WTC11 (cell line): ENCODE data around the gene DCAF5. TPM values are rescaled to one million over a fixed set of nuclear protein-coding genes. Genes with fewer than 3 reads are reported as not detected.

ENCODE experiments used
- ATAC-seq: fragments of 200-7000 bp; cut with Tn5 transposase; 2 replicates; pipeline ENCODE4 v1.10.0; 2021; ENCODE audit warnings: mild to moderate bottlenecking, moderate library complexity
- CTCF ChIA-PET: fragments of 300-600 bp; sonication (Branson Sonifier 250); formaldehyde crosslinking; loops from one replicate; lab custom pipeline; 2021; ENCODE audit warnings: antibody characterized with exemption; lab: Charles Lee
- POLR2A ChIA-PET: fragments of 350-600 bp; sonication (Branson Sonifier 250); formaldehyde crosslinking; loops from one replicate; lab custom pipeline; 2021; ENCODE audit warnings: antibody characterized with exemption; lab: Charles Lee
- DNase-seq: peaks from one replicate; pipeline ENCODE4 v3.0.0; 2021; ENCODE audit warnings: low spot score
- H3K27ac Mint-ChIP-seq: 2 replicates; pipeline ENCODE4 v1.8.0; 2021; ENCODE audit warnings: mixed read lengths
- H3K27me3 Mint-ChIP-seq: 2 replicates; pipeline ENCODE4 v1.8.0; 2021; ENCODE audit warnings: low read depth, mild to moderate bottlenecking, moderate library complexity, mixed read lengths
- H3K36me3 Mint-ChIP-seq: 2 replicates; pipeline ENCODE4 v1.8.0; 2021; ENCODE audit warnings: mixed read lengths
- H3K4me1 Mint-ChIP-seq: 2 replicates; pipeline ENCODE4 v1.8.0; 2022; ENCODE audit warnings: mixed read lengths
- H3K4me3 Mint-ChIP-seq: 2 replicates; pipeline ENCODE4 v1.8.0; 2021; ENCODE audit warnings: mild to moderate bottlenecking, moderate library complexity, mixed read lengths
- H3K9me3 Mint-ChIP-seq: 2 replicates; pipeline ENCODE4 v1.8.0; 2021; ENCODE audit warnings: mixed read lengths
- ETV6 ChIP-seq: sonication (generic); formaldehyde crosslinking; IDR thresholded peaks from 2 replicates; pipeline ENCODE4 v1.8.1; 2022; ENCODE audit warnings: mild to moderate bottlenecking, missing genetic modification reagents
- FOXK1 ChIP-seq: sonication (generic); formaldehyde crosslinking; IDR thresholded peaks from 2 replicates; pipeline ENCODE4 v1.8.0; 2022; ENCODE audit warnings: mild to moderate bottlenecking, moderate library complexity, missing genetic modification reagents
- GABPB1 ChIP-seq: sonication (generic); formaldehyde crosslinking; IDR thresholded peaks from 2 replicates; pipeline ENCODE4 v1.8.1; 2023; ENCODE audit warnings: mild to moderate bottlenecking, missing genetic modification reagents
- GRHL2 ChIP-seq: fragments of 250-450 bp; sonication (Bioruptor Pico); IDR thresholded peaks from 2 replicates; pipeline ENCODE4 v1.8.0; 2022; ENCODE audit warnings: mild to moderate bottlenecking, moderate library complexity; ENCODE audit not compliant: insufficient replicate concordance, severe bottlenecking
- GTF2I ChIP-seq: fragments of 250-450 bp; sonication (Bioruptor Pico); conservative IDR thresholded peaks from 2 replicates; pipeline ENCODE4 v1.4.0; 2021; ENCODE audit warnings: mild to moderate bottlenecking
- NFATC4 ChIP-seq: fragments of 250-450 bp; sonication (Bioruptor Pico); IDR thresholded peaks from 2 replicates; pipeline ENCODE4 v1.9.0; 2021; ENCODE audit warnings: mild to moderate bottlenecking
- OVOL2 ChIP-seq: fragments of 250-450 bp; sonication (Bioruptor Pico); IDR thresholded peaks from 2 replicates; pipeline ENCODE4 v1.9.0; 2021; ENCODE audit warnings: mild to moderate bottlenecking, borderline replicate concordance
- PRRX2 ChIP-seq: fragments of 250-450 bp; sonication (Bioruptor Pico); IDR thresholded peaks from 2 replicates; pipeline ENCODE4 v1.8.0; 2021; ENCODE audit warnings: mild to moderate bottlenecking
- RORB ChIP-seq: fragments of 250-450 bp; sonication (Bioruptor Pico); IDR thresholded peaks from 2 replicates; pipeline ENCODE4 v1.9.0; 2021; ENCODE audit warnings: mild to moderate bottlenecking
- TCF7 ChIP-seq: sonication (generic); formaldehyde crosslinking; IDR thresholded peaks from 2 replicates; pipeline ENCODE4 v1.8.0; 2022; ENCODE audit warnings: mild to moderate bottlenecking, low read depth, missing genetic modification reagents, moderate library complexity
- ZNF121 ChIP-seq: sonication (generic); formaldehyde crosslinking; IDR thresholded peaks from 2 replicates; pipeline ENCODE4 v1.8.0; 2023; ENCODE audit warnings: missing genetic modification reagents
- ZNF138 ChIP-seq: sonication (generic); formaldehyde crosslinking; conservative IDR thresholded peaks from 2 replicates; pipeline ENCODE4 v1.8.1; 2022; ENCODE audit warnings: mild to moderate bottlenecking, moderate library complexity, missing genetic modification reagents
- total RNA-seq: library from RNA; stranded (reverse); gene quantifications from 3 replicates; pipeline ENCODE4 v1.2.3, GENCODE V29; 2021
- TF ChIP-seq, protein P1 (sequence below): sonication (generic); formaldehyde crosslinking; IDR thresholded peaks from 2 replicates; pipeline ENCODE4 v1.8.0; 2022; ENCODE audit warnings: missing genetic modification reagents
- TF ChIP-seq, protein P2 (sequence below): sonication (generic); formaldehyde crosslinking; IDR thresholded peaks from 2 replicates; pipeline ENCODE4 v1.8.1; 2022; ENCODE audit warnings: low read depth, mild to moderate bottlenecking, moderate library complexity, missing genetic modification reagents, borderline replicate concordance
- TF ChIP-seq, protein P3 (sequence below): sonication (generic); formaldehyde crosslinking; IDR thresholded peaks from 2 replicates; pipeline ENCODE4 v1.8.1; 2022; ENCODE audit warnings: mild to moderate bottlenecking, moderate library complexity, missing genetic modification reagents
- TF ChIP-seq, protein P4 (sequence below): sonication (generic); formaldehyde crosslinking; IDR thresholded peaks from 2 replicates; pipeline ENCODE4 v1.8.1; 2022; ENCODE audit warnings: mild to moderate bottlenecking, missing genetic modification reagents, moderate library complexity, borderline replicate concordance
- TF ChIP-seq, protein P5 (sequence below): fragments of 250-450 bp; sonication (Bioruptor Pico); IDR thresholded peaks from 2 replicates; pipeline ENCODE4 v1.8.0; 2021; ENCODE audit warnings: mild to moderate bottlenecking
- TF ChIP-seq, protein P6 (sequence below): sonication (generic); formaldehyde crosslinking; conservative IDR thresholded peaks from 2 replicates; pipeline ENCODE4 v1.8.1; 2023; ENCODE audit warnings: mild to moderate bottlenecking, low read depth, missing genetic modification reagents, moderate library complexity
- TF ChIP-seq, protein P7 (sequence below): fragments of 250-450 bp; sonication (Bioruptor Pico); IDR thresholded peaks from 2 replicates; pipeline ENCODE4 v1.9.0; 2021; ENCODE audit warnings: mild to moderate bottlenecking, borderline replicate concordance
- TF ChIP-seq, protein P8 (sequence below): sonication (generic); formaldehyde crosslinking; IDR thresholded peaks from 2 replicates; pipeline ENCODE4 v1.8.0; 2022; ENCODE audit warnings: mild to moderate bottlenecking, missing genetic modification reagents

The DCAF5 gene
- total RNA-seq, 1 experiment from 2014 or later = 30.3 TPM

DNA sequence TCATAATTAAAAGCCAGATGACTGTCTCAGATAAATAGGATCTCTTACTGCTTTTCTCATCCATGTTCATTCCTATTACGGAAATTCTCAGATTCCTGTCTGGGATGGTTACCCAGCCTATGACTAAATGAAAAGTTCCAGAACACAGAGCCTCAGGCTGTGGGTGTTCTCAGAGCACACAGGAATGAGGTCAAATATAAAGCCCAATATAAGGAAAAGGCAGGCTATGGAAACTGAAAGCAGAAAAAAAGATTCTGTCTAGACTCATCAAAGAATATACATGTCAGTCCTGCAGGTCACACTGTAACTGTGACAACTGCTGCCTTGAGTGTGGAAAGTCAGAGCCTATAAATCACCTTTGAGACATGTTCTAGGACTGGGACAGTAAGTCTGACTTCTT is 64.3 kb downstream of the DCAF5 start (continued):
- TF ChIP-seq, protein P1, sequence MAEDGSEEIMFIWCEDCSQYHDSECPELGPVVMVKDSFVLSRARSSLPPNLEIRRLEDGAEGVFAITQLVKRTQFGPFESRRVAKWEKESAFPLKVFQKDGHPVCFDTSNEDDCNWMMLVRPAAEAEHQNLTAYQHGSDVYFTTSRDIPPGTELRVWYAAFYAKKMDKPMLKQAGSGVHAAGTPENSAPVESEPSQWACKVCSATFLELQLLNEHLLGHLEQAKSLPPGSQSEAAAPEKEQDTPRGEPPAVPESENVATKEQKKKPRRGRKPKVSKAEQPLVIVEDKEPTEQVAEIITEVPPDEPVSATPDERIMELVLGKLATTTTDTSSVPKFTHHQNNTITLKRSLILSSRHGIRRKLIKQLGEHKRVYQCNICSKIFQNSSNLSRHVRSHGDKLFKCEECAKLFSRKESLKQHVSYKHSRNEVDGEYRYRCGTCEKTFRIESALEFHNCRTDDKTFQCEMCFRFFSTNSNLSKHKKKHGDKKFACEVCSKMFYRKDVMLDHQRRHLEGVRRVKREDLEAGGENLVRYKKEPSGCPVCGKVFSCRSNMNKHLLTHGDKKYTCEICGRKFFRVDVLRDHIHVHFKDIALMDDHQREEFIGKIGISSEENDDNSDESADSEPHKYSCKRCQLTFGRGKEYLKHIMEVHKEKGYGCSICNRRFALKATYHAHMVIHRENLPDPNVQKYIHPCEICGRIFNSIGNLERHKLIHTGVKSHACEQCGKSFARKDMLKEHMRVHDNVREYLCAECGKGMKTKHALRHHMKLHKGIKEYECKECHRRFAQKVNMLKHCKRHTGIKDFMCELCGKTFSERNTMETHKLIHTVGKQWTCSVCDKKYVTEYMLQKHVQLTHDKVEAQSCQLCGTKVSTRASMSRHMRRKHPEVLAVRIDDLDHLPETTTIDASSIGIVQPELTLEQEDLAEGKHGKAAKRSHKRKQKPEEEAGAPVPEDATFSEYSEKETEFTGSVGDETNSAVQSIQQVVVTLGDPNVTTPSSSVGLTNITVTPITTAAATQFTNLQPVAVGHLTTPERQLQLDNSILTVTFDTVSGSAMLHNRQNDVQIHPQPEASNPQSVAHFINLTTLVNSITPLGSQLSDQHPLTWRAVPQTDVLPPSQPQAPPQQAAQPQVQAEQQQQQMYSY = no peak
- TF ChIP-seq, protein P2, sequence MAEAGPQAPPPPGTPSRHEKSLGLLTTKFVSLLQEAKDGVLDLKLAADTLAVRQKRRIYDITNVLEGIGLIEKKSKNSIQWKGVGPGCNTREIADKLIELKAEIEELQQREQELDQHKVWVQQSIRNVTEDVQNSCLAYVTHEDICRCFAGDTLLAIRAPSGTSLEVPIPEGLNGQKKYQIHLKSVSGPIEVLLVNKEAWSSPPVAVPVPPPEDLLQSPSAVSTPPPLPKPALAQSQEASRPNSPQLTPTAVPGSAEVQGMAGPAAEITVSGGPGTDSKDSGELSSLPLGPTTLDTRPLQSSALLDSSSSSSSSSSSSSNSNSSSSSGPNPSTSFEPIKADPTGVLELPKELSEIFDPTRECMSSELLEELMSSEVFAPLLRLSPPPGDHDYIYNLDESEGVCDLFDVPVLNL = no peak
- TF ChIP-seq ZNF121 (CRISPR knock-in tag) (no peak), ETV6 (CRISPR knock-in tag) (no peak), GRHL2 (no peak), RORB (CRISPR knock-in tag) (no peak)
- TF ChIP-seq, protein P3, sequence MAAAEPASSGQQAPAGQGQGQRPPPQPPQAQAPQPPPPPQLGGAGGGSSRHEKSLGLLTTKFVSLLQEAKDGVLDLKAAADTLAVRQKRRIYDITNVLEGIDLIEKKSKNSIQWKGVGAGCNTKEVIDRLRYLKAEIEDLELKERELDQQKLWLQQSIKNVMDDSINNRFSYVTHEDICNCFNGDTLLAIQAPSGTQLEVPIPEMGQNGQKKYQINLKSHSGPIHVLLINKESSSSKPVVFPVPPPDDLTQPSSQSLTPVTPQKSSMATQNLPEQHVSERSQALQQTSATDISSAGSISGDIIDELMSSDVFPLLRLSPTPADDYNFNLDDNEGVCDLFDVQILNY (CRISPR knock-in tag) = no peak

DNA sequence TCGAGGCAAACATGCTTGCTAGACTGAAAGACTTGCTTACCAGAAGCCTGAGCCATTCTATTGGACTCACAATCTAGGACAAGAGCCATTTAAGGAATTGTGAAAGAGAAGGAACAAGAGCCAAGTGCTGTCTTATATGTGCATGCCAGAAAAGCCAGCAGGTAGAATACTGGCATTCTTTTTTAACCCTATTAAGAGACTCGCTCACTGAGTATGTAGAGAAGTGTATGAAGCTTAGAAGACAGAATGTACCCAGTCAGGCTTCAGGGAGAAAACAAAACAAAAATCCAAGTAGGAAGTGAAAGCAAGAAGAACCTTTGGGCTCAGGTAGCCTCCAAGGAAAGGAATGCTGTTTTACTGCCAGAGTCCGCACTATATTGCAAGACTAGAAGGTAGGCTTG is 65.9 kb downstream of the DCAF5 start:
- peaks cover 12% of the 10 kb centered on the region for H3K36me3 Mint-ChIP-seq
- no peak for TF ChIP-seq TCF7 (CRISPR knock-in tag)
- no peak for TF ChIP-seq FOXK1 (CRISPR knock-in tag)
- TF ChIP-seq ZNF121 (CRISPR knock-in tag) = no peak
- TF ChIP-seq GTF2I (CRISPR knock-in tag) = no peak
- no peak for TF ChIP-seq OVOL2 (CRISPR knock-in tag)
- TF ChIP-seq, protein P4, sequence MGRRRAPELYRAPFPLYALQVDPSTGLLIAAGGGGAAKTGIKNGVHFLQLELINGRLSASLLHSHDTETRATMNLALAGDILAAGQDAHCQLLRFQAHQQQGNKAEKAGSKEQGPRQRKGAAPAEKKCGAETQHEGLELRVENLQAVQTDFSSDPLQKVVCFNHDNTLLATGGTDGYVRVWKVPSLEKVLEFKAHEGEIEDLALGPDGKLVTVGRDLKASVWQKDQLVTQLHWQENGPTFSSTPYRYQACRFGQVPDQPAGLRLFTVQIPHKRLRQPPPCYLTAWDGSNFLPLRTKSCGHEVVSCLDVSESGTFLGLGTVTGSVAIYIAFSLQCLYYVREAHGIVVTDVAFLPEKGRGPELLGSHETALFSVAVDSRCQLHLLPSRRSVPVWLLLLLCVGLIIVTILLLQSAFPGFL = no peak
- TF ChIP-seq, protein P5, sequence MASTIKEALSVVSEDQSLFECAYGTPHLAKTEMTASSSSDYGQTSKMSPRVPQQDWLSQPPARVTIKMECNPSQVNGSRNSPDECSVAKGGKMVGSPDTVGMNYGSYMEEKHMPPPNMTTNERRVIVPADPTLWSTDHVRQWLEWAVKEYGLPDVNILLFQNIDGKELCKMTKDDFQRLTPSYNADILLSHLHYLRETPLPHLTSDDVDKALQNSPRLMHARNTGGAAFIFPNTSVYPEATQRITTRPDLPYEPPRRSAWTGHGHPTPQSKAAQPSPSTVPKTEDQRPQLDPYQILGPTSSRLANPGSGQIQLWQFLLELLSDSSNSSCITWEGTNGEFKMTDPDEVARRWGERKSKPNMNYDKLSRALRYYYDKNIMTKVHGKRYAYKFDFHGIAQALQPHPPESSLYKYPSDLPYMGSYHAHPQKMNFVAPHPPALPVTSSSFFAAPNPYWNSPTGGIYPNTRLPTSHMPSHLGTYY = no peak
- no peak for TF ChIP-seq GABPB1
- TF ChIP-seq, protein P3 (CRISPR knock-in tag) = no peak
- TF ChIP-seq ZNF138 (CRISPR knock-in tag) = no peak
- no peak for TF ChIP-seq PRRX2 (CRISPR knock-in tag)
- TF ChIP-seq, protein P6, sequence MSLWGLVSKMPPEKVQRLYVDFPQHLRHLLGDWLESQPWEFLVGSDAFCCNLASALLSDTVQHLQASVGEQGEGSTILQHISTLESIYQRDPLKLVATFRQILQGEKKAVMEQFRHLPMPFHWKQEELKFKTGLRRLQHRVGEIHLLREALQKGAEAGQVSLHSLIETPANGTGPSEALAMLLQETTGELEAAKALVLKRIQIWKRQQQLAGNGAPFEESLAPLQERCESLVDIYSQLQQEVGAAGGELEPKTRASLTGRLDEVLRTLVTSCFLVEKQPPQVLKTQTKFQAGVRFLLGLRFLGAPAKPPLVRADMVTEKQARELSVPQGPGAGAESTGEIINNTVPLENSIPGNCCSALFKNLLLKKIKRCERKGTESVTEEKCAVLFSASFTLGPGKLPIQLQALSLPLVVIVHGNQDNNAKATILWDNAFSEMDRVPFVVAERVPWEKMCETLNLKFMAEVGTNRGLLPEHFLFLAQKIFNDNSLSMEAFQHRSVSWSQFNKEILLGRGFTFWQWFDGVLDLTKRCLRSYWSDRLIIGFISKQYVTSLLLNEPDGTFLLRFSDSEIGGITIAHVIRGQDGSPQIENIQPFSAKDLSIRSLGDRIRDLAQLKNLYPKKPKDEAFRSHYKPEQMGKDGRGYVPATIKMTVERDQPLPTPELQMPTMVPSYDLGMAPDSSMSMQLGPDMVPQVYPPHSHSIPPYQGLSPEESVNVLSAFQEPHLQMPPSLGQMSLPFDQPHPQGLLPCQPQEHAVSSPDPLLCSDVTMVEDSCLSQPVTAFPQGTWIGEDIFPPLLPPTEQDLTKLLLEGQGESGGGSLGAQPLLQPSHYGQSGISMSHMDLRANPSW (CRISPR knock-in tag) = no peak
- TF ChIP-seq, protein P7, sequence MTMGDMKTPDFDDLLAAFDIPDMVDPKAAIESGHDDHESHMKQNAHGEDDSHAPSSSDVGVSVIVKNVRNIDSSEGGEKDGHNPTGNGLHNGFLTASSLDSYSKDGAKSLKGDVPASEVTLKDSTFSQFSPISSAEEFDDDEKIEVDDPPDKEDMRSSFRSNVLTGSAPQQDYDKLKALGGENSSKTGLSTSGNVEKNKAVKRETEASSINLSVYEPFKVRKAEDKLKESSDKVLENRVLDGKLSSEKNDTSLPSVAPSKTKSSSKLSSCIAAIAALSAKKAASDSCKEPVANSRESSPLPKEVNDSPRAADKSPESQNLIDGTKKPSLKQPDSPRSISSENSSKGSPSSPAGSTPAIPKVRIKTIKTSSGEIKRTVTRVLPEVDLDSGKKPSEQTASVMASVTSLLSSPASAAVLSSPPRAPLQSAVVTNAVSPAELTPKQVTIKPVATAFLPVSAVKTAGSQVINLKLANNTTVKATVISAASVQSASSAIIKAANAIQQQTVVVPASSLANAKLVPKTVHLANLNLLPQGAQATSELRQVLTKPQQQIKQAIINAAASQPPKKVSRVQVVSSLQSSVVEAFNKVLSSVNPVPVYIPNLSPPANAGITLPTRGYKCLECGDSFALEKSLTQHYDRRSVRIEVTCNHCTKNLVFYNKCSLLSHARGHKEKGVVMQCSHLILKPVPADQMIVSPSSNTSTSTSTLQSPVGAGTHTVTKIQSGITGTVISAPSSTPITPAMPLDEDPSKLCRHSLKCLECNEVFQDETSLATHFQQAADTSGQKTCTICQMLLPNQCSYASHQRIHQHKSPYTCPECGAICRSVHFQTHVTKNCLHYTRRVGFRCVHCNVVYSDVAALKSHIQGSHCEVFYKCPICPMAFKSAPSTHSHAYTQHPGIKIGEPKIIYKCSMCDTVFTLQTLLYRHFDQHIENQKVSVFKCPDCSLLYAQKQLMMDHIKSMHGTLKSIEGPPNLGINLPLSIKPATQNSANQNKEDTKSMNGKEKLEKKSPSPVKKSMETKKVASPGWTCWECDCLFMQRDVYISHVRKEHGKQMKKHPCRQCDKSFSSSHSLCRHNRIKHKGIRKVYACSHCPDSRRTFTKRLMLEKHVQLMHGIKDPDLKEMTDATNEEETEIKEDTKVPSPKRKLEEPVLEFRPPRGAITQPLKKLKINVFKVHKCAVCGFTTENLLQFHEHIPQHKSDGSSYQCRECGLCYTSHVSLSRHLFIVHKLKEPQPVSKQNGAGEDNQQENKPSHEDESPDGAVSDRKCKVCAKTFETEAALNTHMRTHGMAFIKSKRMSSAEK (CRISPR knock-in tag) = no peak
- TF ChIP-seq, protein P8, sequence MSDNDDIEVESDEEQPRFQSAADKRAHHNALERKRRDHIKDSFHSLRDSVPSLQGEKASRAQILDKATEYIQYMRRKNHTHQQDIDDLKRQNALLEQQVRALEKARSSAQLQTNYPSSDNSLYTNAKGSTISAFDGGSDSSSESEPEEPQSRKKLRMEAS = no peak
- no peak for TF ChIP-seq NFATC4
- TF ChIP-seq, all 79 proteins: peak for 0
- H3K4me3 Mint-ChIP-seq = no peak overlapping the region
- H3K27me3 Mint-ChIP-seq = no peaks in the 10 kb centered on the region
- DNase-seq = no peak
- H3K4me1 Mint-ChIP-seq = no peaks in the 10 kb centered on the region
- ChIA-PET CTCF (no interaction called here), POLR2A (no interaction called here)
- H3K27ac Mint-ChIP-seq = no peak overlapping the region
- H3K9me3 Mint-ChIP-seq = no peaks in the 10 kb centered on the region
- no peak for ATAC-seq
